Choroid plexus epithelial cell (primary cell): ENCODE data around the gene VEZT.

Experiments used
- DNase-seq: peaks from one replicate; pipeline ENCODE4 v3.0.0-alpha.2; 2010; ENCODE audit warnings: low read depth
- H3K4me3 ChIP-seq: 2 replicates; pipeline ENCODE4 v1.5.1; 2011; ENCODE audit warnings: low read depth, mild to moderate bottlenecking, control low read depth, low read length, moderate library complexity
- TF ChIP-seq, protein P1 (sequence below): conservative IDR thresholded peaks from 2 replicates; pipeline ENCODE4 v1.5.1; 2011; ENCODE audit warnings: low read depth, mild to moderate bottlenecking, control low read depth, inconsistent platforms, low read length, moderate library complexity

Gene VEZT

DNA sequence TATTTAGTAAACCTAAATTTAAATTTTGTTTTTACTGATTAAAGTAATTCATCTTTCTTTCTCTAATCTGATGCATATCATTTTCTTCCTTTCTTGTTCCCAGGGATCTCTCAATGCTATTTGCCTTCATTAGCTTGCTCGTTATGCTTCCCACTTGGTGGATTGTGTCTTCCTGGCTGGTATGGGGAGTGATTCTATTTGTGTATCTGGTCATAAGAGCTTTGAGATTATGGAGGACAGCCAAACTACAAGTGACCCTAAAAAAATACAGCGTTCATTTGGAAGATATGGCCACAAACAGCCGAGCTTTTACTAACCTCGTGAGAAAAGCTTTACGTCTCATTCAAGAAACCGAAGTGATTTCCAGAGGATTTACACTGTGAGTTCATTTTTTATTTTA is 48.6 kb downstream of the VEZT start:
- TF ChIP-seq, protein P1, sequence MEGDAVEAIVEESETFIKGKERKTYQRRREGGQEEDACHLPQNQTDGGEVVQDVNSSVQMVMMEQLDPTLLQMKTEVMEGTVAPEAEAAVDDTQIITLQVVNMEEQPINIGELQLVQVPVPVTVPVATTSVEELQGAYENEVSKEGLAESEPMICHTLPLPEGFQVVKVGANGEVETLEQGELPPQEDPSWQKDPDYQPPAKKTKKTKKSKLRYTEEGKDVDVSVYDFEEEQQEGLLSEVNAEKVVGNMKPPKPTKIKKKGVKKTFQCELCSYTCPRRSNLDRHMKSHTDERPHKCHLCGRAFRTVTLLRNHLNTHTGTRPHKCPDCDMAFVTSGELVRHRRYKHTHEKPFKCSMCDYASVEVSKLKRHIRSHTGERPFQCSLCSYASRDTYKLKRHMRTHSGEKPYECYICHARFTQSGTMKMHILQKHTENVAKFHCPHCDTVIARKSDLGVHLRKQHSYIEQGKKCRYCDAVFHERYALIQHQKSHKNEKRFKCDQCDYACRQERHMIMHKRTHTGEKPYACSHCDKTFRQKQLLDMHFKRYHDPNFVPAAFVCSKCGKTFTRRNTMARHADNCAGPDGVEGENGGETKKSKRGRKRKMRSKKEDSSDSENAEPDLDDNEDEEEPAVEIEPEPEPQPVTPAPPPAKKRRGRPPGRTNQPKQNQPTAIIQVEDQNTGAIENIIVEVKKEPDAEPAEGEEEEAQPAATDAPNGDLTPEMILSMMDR: no peak
- no peak for DNase-seq
- no peak overlapping the region for H3K4me3 ChIP-seq

- H3K4me3 ChIP-seq: no peak overlapping the region
- TF ChIP-seq, protein P1: no peak
- no peak for DNase-seq
Measured at GRCh38 chr12:95269892-95270291, 52.3 kb downstream of the VEZT start.

DNA sequence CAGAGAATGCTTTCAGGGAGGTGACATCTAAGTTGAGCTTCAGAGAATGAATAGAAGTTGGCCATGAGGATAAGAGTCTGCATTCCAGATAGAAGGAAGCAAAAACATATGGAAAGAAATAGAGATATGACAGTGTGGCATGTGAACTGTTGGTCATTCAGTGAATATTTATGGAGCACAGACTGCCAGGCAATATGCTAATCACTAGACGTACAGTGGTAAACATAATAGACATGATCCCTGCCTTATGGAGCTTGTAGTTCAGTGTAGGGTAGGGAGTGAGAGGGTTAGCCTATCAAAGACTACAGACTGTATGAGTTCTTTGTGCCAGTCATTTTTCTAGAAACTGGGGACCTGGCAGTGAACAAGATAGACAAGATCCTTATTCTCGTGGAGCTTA is 53.9 kb downstream of the VEZT start:
- TF ChIP-seq, protein P1: no peak
- no peak for DNase-seq
- H3K4me3 ChIP-seq: no peak overlapping the region

DNA sequence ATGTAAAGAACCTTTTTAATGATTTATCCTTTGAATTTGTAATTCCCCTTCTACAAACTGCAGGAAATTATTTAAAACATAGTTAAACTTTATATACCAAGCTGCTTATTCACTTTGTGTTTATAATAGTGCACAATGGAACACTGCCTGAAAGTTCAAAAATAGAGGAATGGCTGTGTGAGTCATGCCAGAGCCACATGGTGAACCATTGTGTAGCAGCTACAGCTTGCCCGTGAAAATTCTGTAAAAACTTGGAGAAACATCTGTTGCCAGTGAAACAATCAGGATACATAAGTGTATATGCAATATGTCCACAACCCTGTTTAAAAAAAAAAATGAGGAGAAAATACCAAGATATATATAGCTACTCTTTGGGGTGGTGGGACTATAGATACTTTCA is 59.5 kb downstream of the VEZT start:
- TF ChIP-seq, protein P1: no peak
- peak; percentile 86 for DNase-seq
- H3K4me3 ChIP-seq: no peak overlapping the region

- TF ChIP-seq, protein P1: no peak
- H3K4me3 ChIP-seq: no peak overlapping the region
Measured at GRCh38 chr12:95279856-95280255, 62.2 kb downstream of the VEZT start.

GRCh38 chr12:95282266-95282665 is 64.7 kb downstream of the VEZT start:
- no peak overlapping the region for H3K4me3 ChIP-seq
- DNase-seq: peak; percentile 61

More at GRCh38 chr12:95279856-95280255, 62.2 kb downstream of the VEZT start:
- DNase-seq: no peak

GRCh38 chr12:95283371-95283770 is 65.8 kb downstream of the VEZT start:
- TF ChIP-seq, protein P1: no peak
- no peak overlapping the region for H3K4me3 ChIP-seq
- no peak for DNase-seq

More at GRCh38 chr12:95282266-95282665, 64.7 kb downstream of the VEZT start:
- TF ChIP-seq, protein P1: no peak
